GM18511 (cell line): ENCODE data around the gene GRAP2.

Experiments used
- ATAC-seq: cut with Tn5 transposase; IDR thresholded peaks from one replicate; pipeline ENCODE4 v1.9.1; 2021; ENCODE audit warnings: mild to moderate bottlenecking, moderate library complexity; ENCODE audit not compliant: unreplicated experiment

The GRAP2 gene

DNA sequence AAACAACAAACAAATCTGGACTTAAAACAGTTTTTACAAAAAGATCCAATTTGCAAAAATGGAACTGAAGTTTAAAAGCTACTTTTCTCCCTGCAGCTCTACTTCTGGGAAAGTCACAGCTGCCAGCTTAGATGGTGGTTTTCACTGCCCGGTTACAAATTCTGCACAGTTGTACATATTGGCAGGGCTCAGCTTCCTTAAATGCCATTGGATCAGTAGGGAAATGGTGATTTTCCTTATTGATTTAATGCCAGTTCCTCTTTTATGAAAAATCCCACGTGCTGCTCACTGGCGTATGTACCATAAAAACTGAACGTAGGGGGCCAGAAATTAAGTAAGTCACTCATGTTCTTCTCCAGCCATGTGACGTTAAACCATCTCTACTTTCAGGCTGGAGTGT, 22.8 kb downstream of the GRAP2 start:
- no peak for ATAC-seq

DNA sequence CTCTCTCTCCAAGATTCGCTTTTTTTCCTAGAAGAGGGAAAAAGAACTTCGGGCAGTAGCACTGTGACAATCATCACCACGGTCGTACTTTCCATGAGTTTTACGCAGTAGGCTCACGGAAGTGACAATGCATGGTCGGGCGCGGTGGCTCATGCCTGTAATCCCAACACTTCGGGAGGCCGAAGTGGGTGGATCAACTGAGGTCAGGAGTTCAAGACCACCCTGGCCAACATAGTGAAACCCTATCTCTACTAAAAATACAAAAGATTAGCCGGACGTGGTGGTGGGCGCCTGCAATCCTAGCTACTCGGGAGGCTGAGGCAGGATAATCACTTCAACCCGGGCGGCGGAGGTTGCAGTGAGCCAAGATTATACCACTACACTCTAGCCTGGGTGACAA, 23.4 kb downstream of the GRAP2 start:
- no peak for ATAC-seq

DNA sequence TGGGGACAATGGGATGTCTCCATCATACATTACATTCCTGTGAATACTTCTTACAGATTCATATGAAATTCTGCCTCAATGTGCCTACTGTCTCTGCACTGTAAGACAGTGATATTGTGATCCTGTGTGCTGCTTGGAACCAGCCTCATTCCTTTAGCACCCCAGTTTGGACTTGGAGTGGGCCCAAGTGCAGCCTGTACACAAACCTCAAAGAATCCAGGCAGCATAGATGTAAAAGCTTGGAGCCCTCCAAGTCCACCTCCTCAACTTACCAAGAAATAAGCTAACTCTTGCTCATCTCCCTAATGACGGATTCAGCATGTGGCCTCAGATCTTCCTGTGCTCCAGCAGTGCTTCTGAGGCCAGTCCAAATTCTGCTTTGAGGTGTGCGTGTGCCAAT, 24.4 kb downstream of the GRAP2 start:
- ATAC-seq = no peak

DNA sequence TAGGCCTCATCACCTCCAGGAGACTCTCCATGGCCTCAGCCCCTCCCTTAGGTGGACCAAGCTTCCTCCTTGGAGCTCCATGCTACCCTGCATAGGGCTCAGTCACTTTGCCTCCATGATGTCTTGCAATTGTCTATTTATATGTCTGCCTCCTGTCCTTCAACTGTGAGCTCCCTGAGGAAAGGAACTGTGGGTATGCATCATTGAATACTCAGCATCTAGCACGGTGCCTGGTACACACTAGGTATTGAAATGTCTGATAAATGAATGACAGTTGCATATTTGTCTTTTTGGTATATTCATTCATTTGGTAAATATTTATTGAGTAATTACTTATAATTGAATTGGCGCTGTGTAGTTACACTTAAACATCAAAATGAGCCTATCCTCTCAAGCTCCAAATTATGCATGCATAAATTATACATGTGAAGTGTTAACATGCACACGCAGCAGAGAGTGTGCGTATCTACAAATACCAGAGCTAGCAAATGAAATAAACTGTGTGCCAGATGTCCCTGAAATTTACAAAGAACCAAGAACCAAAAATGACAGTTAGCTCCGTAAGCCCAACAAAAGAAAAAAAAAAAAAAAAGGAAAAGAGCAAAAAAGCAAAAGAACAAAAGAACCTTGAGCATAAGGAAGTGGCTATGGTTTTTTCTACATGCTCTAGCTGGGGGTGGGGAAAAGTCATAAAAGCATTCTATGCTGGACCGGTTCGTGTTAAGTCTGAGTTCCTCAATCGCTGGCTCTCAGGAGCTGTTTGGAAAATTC, 25.2 kb downstream of the GRAP2 start:
- no peak for ATAC-seq

DNA sequence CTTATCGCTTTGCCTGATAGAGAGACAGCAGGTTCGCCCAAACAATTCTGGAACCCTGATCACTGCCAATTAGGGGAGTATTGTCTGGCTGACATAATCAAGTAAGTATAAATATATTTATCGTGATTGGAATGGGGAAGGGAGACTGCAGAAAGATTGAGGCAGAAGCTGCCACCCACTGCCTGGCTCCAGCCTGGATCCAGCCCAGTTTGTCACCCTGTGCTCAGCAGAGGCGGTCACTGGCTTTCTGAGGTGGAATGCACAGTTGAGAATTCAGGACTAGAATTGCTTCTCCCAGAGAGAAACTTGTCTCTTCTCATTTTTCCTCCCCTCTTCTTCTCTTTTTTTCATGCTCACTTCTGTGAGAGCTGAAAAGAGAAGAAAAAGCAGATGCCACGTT, 25.9 kb downstream of the GRAP2 start:
- ATAC-seq = no peak

DNA sequence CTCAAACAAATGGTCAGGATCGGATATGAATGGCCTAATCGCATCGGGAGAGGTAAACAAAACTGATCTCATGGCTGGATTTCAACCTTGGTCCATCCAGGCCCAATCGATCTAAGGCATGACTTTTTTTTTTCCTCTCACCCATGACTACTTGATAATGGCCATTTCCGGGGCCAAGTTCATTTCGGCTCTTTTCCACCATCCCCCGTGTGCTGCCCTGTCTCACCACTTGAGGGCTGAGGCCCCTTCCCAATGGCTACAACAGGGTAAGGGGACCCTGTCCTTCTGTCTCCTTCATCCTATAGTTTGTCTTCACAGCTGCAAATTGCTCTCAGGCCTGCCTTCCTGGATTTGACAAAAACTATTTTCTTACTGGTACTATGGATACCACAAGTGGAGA, 26.7 kb downstream of the GRAP2 start:
- no peak for ATAC-seq

DNA sequence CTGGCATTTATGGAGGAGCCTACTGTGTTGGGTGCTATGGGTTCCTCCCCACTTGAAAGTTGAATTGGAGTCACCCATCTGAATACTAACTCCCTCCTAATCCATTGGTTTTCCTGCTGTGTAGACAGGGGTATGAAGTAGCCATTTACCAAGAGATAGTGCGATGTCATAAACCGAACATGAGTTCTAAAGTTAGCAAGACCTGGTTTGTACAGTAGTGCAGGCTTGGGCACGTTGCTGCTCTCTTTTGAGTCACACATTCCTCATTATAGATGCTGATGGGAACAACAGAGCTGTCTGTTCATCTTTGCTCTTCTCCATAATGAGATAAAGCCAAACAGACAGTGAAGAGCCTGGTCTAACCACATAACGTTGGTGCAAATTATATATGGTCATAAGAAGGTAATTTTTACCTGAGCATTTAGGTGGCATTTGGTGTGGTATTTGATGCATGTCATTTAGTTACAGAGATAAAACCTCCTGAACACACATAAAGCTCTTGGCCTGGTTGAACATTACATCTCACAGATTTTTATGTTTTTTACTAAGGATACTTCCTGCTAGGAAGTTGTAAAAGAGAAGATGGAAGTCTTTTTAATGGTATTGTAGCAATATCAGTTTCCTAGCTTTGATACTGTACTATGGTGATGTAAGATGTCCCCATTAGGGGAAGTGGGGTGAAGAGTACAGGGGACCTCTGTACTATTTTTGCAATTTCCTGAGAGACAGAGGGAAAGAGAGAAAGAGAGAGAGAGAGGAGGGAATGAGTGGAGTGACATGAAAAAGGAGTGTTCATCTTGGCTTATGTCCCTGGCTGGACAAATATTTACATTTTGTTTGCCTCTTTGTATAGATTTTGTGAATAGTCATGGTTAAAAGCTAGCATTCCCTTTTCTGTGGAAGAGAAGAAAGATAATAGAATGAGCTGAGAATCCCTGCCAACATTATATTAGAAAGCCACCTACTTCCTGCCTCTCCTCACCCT, 27.9 kb downstream of the GRAP2 start:
- ATAC-seq = no peak

DNA sequence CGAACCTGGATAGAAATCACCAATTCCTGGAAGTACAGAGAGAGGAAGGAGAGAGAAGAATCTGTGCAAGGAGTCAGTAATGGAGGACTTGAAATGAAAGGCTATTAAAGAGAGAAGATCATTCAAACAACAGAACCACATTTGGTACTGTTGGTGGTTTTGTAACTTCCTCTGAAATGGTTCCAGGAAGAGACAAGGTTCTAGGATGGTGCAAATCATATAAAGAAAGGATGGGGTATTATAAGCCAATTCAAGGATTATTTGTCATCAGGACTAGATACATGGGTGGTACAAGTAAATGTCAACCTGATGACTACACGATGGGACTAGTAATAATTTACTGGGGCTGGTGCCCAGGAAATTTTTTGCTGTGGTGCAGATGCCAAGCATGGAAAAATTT, 30.4 kb downstream of the GRAP2 start:
- no peak for ATAC-seq

DNA sequence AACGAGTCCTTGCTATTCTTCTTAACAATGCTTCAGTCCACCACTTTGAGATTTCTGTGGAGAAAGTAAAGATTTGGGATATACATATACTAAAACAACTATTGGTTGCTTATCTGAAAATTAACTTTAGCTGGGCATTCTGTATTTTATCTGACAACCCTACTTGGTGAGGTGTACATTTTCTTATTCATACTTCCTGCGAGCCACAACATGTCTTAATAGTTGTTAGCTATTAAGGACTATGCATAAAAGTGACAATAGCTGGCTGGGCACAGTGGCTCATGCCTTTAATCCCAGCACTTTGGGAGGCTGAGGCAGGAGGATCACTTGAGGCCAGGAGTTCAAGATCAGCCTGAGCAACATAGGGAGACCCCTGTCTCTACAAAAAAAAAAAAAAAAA, 31.3 kb downstream of the GRAP2 start:
- ATAC-seq = no peak

DNA sequence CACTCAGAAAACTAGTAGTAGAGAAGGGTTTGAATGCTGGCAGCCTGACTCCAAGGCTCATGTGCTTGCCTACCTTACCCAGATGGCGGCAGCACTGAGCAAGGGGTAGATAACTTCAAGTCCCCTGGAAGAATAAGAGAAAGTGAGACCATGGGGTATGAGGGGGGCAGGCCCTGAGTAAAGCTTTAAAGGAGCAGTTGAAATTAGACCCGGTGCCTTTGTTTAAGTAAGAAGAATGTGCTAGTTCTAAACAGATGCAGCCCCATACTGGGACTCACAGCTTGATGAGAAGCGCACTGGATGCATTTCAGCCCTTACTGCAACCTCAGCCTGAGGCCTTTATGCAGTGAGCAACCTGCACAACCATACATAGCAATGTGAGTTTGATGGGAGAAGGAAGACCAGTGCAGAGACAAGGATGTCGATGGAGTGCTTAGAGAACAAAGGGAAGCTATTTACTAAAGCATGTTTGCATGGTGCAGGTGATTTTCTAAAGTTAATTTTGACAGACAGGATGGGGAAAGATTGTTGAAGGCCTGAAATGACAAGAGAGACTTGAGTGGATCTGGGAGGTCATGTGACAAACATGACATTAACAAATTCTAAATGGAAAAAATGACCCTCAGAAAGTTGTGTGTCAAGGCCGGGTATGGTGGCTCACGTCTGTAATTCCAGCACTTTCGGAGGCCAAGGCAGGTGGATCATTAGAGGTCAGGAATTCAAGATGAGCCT, 32.2 kb downstream of the GRAP2 start:
- no peak for ATAC-seq

DNA sequence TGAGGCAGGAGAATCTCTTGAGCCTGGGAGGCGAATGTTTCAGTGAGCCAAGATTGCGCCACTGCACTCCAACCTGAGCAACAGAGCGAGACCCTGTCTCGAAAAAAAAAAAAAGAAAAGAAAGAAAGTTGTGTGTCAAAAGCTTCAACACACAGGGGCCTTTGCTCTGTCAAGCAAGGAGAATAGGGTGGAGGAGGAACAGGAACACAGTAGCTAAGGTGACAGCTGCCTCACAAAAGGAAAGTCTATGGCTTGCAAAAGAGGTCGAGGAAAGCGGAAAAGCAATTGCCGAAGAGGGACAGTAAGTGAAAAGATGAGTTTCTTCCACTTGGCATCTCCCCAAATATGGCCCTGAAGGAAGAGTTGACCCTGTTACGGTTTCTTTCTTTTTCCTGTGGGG, 32.9 kb downstream of the GRAP2 start:
- no peak for ATAC-seq

DNA sequence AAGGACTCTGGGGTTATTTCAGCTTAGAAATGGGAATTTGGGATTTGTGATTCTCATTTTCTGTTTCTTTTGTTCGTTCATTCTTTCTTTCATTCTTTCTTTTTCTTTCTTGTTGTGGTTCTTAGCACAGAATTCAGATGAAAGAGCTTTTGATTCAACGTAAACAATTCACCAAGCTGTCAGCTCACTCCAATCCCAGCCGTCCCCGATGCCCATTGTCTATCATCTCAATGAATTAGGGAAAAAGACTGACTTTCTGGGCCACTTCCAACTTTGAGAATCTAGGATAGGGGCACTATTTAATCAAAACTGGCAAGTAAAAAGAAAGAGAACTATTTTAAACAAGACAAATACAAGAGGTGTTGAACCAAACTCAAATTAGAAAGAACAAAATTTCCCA, 34.2 kb downstream of the GRAP2 start:
- no peak for ATAC-seq

DNA sequence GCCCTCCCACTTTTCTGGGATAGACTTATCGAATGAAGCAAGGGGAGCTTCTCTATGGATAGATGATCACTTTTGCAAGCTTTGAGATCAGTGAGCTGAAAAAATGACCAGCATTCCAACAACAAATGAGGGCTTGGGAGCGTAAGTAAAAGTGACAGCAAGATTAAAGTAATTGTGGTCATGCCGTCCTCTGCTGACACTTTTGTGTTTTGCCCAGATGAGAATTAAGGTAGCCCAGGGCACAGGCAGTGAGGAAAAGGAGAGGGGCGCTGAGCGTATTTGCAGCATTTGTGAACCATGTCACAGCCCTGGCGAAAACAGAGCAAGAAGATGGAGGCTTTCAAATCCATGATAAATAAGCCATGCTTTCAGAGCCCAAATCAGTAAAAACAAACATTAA, 34.7 kb downstream of the GRAP2 start:
- ATAC-seq = no peak

DNA sequence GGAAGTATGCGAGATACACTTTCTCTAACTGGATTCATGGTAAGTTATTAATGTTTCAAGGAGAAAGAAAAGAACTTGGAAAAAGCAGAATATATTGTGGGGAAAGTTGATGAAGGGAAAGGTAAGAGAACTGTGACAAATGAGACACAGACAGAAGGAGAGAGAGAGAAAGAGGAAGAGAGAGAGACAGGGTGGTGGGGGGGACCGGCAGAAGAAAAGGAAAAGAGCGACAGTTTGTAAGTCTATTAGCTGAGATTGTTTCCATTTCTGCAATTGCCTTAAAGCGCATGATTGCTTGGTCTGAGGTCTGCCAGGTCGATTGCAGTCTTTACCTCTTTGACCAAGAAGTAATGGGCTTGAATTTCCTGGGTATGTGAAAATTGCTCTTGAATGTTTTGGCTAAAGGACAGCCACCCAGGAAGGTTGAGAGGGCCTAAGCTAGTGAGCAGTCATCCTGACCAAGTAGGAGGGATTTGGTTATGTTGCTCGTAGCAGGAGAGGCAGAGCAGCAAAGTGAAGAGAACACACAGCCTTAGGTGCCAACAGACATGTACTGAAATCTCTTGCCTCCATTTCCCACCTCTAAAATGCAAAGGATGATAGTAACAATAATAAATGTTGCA, 35.8 kb downstream of the GRAP2 start:
- ATAC-seq = no peak

DNA sequence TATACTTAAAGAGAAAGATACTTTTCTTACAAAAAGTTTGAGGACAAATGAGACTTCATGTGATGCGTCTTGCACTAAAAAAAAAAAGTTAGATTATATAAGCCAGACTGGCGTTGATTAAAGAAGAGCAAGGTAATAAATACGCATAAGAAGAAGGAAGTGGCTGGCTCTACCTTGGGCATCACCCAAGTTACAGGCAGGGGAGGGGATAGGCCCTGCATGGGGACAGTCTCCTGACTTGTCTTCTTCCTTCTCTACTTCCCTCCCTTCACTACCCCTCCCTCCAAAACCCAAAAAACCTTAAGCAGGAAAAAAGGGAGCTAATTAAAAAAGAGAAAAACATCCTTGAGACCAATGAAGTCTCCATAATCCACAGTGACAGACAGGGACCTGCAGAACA, 37.0 kb downstream of the GRAP2 start:
- no peak for ATAC-seq

DNA sequence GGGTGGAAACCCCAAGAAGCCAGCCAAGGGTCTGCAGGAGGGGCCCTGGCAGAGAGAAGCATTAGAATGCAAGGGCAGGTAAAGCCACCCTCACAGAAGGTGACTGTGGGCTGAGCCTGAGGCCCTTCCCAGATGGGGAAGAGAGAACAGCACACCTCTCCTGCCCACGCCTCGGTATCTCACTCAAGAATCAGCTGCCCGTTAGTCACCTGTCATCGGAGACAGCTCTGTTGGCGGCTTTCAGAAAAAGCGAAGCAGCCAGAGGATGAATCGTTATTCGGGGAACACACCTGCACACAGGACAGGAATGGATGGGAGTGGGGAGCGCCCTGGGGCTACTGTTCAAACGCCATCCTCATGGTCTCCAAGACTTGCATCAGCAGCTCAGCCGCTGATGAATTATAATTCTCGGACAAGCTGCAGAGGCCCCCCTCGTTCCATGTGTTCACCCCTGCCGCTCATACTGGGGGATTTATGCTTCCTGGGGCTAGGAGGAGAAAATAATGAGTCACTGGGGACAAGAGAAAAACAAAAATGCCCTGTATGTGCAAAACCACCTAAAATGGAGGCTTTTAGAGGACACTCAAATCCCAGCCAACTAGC, 37.7 kb downstream of the GRAP2 start:
- no peak for ATAC-seq

DNA sequence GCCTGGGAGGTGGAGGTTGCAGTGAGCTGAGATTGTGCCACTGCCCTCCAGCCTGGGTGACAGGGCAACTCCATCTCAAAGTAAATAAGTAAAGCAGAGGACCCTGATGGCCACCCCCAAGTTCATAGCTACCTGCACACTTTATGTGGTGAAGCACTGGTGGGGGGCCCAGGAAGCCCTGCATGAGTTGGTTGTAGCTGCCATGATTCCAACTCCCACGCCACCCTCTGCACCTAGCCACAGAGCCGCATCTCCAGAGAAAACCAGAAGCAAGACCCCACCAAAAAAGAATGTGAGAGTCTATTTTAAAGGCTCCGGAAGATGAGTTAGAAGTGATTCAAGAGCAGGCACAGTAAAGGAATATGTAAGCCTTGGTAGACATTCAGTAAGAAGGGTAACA, 38.9 kb downstream of the GRAP2 start:
- ATAC-seq = no peak

DNA sequence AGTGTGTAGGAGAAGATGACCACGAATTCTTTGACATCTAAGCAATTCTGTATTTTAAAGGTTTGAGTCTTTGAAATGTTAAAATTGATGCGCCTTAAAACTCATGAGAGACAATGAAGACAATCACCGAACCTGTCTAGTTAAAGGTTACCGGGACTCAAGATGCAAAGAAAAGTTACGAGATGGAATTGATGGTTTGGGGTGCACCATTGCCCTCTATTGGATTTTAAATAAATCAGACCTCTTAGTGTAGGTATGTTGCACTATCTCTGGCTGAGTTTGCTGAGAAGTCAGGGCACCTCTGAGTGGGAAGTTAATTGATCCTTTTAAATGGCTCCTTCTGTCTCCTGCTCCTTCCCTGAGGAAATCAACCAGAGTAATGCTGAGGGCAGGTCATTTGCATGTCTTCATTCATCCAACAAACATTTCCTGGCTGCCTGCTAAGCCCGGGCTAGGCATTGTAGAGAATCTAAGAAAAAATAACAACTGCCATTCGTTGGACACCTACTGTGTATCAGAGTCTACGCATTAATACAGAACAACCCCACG, 39.9 kb downstream of the GRAP2 start:
- no peak for ATAC-seq

DNA sequence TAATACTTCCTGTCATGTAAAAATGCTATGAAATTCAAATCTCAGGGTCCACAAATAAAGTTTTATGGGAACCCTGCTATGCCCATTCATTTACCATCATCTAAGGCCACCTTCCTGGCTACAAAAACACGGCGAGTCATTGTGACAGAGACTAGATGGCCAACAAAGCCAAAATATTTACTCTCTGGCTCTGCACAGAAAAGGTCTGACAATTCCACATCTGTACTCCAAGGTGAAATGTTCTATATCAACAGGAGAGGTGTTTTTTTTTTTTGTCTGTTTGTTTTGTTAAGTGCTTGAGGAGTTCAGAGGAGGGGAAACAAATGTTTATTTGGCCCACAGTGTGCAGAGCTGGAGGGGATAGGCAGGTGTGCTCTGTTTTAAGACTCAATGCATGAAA, 40.7 kb downstream of the GRAP2 start:
- ATAC-seq = no peak
